GM18861 (cell line): Measurements from ENCODE around the gene CDC123.
"Not testable (repeated sequence)": the region's sequence is repeated elsewhere in the genome, so short reads cannot be mapped to it uniquely, and the experiment has no call there.

Experiments used
- ATAC-seq: cut with Tn5 transposase; IDR thresholded peaks from one replicate; pipeline ENCODE4 v1.9.1; 2021; ENCODE audit not compliant: unreplicated experiment

CDC123 gene

GRCh38 chr10:12234687-12235086, 38.7 kb downstream of the CDC123 start:
- not testable (repeated sequence) for ATAC-seq

- no peak for ATAC-seq
Observed at GRCh38 chr10:12235116-12235694, 39.2 kb downstream of the CDC123 start.

- ATAC-seq, result no peak
Observed at GRCh38 chr10:12235796-12236195, 39.8 kb downstream of the CDC123 start.

GRCh38 chr10:12237265-12238220, 41.6 kb downstream of the CDC123 start:
- ATAC-seq, result no peak

GRCh38 chr10:12238821-12239220, 42.8 kb downstream of the CDC123 start:
- ATAC-seq, result no peak

GRCh38 chr10:12241810-12242529, 46.0 kb downstream of the CDC123 start:
- ATAC-seq, result no peak

GRCh38 chr10:12243864-12244620, 48.1 kb downstream of the CDC123 start:
- ATAC-seq, result no peak

- ATAC-seq, result no peak
Observed at GRCh38 chr10:12250181-12250580, 54.2 kb downstream of the CDC123 start.

GRCh38 chr10:12250702-12251101, 54.7 kb downstream of the CDC123 start:
- not testable (repeated sequence) for ATAC-seq

- no peak for ATAC-seq
Observed at GRCh38 chr10:12251581-12251980, 55.6 kb downstream of the CDC123 start.

- ATAC-seq, result no peak
Observed at GRCh38 chr10:12252882-12253546, 57.0 kb downstream of the CDC123 start.

GRCh38 chr10:12255048-12255447, 59.1 kb downstream of the CDC123 start:
- ATAC-seq, result no peak

GRCh38 chr10:12259988-12260387, 64.0 kb downstream of the CDC123 start:
- ATAC-seq, result no peak

- no peak for ATAC-seq
Observed at GRCh38 chr10:12262278-12262981, 66.4 kb downstream of the CDC123 start.

- ATAC-seq, result peak; percentile 79
Observed at GRCh38 chr10:12264204-12264940, 68.4 kb downstream of the CDC123 start.

- ATAC-seq, result no peak
Observed at GRCh38 chr10:12269056-12269455, 73.1 kb downstream of the CDC123 start.

- ATAC-seq, result no peak
Observed at GRCh38 chr10:12271210-12271540, 75.2 kb downstream of the CDC123 start.

GRCh38 chr10:12277862-12278261, 81.9 kb downstream of the CDC123 start:
- not testable (repeated sequence) for ATAC-seq

- ATAC-seq, result no peak
Observed at GRCh38 chr10:12279281-12279680, 83.3 kb downstream of the CDC123 start.
